ENCODE measurements around the gene PRKCE.
"Not testable (repeated sequence)": the region's sequence is repeated elsewhere in the genome, so short reads cannot be mapped to it uniquely, and the experiment has no call there.

Gene PRKCE

GRCh38 chr2:46223514-46223913 lies 572.0 kb downstream of the PRKCE start:
- DNase-seq, result not testable (repeated sequence)

DNA sequence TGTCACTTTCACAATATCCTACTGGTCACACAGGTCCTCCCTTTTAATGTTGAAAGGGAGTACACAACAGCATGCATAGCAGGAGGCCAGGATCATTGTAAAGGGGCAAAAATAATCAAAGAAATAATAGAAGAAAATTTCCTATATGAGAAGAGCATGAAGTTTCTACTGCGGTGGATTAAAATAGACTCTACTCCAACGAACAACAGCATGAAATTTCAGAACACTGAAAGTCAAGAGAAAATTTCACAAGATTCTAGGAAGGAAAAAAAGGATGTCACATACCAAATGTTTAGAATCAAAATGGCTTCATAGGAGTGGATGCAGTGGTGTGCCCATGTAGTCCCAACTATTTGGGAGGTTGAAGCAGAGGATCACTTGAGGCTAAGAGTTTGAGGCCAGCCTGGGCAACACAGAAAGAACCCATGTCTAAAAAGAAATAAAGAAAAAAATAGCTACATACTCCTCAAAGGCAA lies 573.7 kb downstream of the PRKCE start:
- DNase-seq, result no peak

DNA sequence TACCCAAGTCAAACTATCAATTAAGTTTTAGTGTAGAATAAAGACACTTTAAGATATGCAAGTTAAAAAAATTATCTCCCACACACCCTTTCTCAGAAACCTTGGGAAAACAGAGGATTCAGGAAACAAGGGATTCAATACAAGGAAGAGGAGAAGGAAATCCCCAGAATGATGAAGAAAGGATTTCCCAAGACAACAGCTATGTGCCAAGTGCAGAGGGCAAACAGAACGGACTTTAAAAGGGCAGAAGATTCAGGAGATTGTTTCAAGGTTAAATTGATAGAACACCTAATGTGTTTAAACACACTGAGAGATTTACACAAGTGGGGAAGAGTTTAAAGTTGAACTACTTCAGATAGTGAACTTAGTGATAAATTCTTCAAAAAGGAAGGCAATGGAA lies 574.3 kb downstream of the PRKCE start:
- DNase-seq, result no peak

DNA sequence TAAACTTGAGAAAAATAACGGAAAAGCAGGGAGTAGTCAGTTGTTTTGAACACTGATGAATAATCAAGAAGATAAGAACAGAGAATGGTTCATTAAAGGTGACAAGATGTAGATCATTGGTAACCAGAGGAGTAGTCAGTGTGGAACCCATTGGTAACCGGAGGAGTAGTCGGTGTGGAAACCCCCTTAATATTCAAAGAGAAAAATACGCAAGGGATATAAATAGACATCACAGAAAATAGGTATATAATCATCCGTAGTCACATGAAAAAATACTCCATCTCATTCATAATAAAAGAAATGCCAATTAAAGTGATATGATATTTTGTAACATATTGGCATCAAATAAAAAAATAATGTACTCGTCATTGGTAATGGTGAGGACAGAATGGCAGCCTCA lies 575.1 kb downstream of the PRKCE start:
- no peak for DNase-seq

GRCh38 chr2:46227022-46227421 lies 575.5 kb downstream of the PRKCE start:
- DNase-seq, result no peak

GRCh38 chr2:46227674-46228289 lies 576.3 kb downstream of the PRKCE start:
- DNase-seq, result no peak

- DNase-seq, result no peak
Observed at GRCh38 chr2:46229134-46230063, 577.9 kb downstream of the PRKCE start.

GRCh38 chr2:46230115-46230571 lies 578.7 kb downstream of the PRKCE start:
- no peak for DNase-seq

- DNase-seq, result no peak
Observed at GRCh38 chr2:46230677-46231425, 579.4 kb downstream of the PRKCE start.

DNA sequence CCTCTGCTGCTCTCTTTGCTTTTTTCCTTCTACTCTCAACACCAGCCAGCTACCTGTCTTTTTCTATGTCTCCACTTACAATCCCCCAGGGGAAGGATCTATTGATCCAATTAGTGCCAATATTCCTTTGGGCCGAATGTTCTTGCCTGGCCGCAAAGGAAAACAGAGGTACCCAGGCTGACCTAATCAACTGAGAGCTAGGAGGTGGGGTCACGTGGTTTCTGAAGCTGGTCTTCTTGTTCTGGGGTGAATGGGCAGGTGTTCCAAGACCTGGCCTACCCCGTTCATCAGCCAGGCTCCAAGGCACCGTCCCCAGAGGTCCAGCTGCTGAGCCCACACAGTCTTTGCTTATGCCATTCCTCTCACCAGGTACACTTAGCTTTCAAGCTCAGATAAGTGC lies 580.2 kb downstream of the PRKCE start:
- DNase-seq, result no peak

GRCh38 chr2:46232860-46233259 lies 581.4 kb downstream of the PRKCE start:
- DNase-seq, result no peak

GRCh38 chr2:46236006-46236875 lies 584.8 kb downstream of the PRKCE start:
- DNase-seq, result no peak

DNA sequence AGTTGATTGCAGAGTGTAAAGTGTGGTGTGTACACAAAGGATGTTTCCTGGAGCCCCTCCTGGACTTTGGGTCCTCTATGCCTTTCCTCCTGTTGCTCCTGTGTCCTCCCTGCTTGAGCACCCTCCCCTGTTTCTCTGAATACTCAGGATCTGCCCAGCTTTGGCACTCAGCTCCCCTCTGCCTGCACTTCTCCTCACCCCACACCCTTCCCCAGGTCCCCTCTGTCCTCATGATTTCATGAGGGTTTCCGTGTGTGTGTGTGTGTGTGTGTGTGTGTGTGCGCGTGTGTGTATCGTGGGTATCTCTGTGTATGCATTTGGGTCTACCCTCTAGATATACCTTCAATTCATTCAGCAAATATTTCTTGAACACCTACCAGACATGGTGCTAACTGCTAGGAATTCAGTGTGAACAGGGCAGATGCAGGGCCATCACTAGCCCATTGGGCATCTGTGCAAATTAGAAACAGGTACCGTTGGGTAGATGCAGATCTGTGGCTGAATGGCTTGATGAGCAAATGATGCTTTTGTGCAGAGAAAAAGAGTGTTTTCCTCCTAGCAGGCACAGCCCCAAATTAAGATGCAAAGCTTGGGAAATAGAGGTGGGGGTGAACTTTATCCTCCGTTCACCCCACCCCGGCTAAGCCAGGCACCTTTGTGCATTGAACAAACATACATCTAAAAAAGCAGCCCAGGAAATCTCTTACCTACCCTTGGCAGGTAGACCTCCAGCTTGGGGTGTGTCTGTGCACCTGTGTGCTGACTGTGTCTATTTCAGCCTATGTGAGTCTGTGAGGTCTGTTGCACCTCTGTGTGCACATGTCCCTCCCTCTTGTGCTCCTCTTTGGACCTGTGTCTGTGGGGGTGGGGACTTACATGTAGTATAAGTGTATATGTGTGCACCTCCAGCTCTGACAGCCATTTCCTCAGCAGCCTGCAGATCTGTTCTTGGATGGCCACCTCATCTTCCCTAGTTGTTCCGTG lies 585.7 kb downstream of the PRKCE start:
- DNase-seq, result no peak
